ENCODE results near the gene CENPB.
"Not testable (repeated sequence)": the region's sequence is repeated elsewhere in the genome, so short reads cannot be mapped to it uniquely, and the experiment has no call there.

The CENPB gene

GRCh38 chr20:3811467-3812258, 25.1 kb upstream of the CENPB start:
- DNase-seq (ENCODE audit: low read depth in 2 of 2, low spot score in 1 of 2) = peak; percentile 60 to 87

GRCh38 chr20:3808544-3808943, 22.0 kb upstream of the CENPB start:
- DNase-seq (ENCODE audit: low read depth in 2 of 2, low spot score in 1 of 2) = no peak

- DNase-seq (ENCODE audit: low read depth in 2 of 2, low spot score in 1 of 2) = no peak
These were observed 18.2 kb upstream of the CENPB start for GRCh38 chr20:3804781-3805180.

GRCh38 chr20:3804254-3804751, 17.8 kb upstream of the CENPB start:
- DNase-seq (ENCODE audit: low read depth in 2 of 2, low spot score in 1 of 2) = no peak

GRCh38 chr20:3803854-3804253, 17.3 kb upstream of the CENPB start:
- no peak for DNase-seq (ENCODE audit: low read depth in 2 of 2, low spot score in 1 of 2)

- no peak for DNase-seq (ENCODE audit: low read depth in 2 of 2, low spot score in 1 of 2)
These were observed 16.7 kb upstream of the CENPB start for GRCh38 chr20:3803289-3803688.

GRCh38 chr20:3802524-3803239, 16.1 kb upstream of the CENPB start:
- DNase-seq (ENCODE audit: low read depth in 2 of 2, low spot score in 1 of 2) = no peak

- no peak for DNase-seq (ENCODE audit: low read depth in 2 of 2, low spot score in 1 of 2)
These were observed 15.3 kb upstream of the CENPB start for GRCh38 chr20:3801846-3802245.

- DNase-seq (ENCODE audit: low read depth in 2 of 2, low spot score in 1 of 2) = no peak
These were observed 14.8 kb upstream of the CENPB start for GRCh38 chr20:3801299-3801698.

GRCh38 chr20:3800878-3801260, 14.3 kb upstream of the CENPB start:
- DNase-seq (ENCODE audit: low read depth in 2 of 2, low spot score in 1 of 2) = no peak

- no peak for DNase-seq (ENCODE audit: low read depth in 2 of 2, low spot score in 1 of 2)
These were observed 13.8 kb upstream of the CENPB start for GRCh38 chr20:3800256-3800877.

- no peak for DNase-seq (ENCODE audit: low read depth in 2 of 2, low spot score in 1 of 2)
These were observed 12.3 kb upstream of the CENPB start for GRCh38 chr20:3798908-3799248.

- no peak for DNase-seq (ENCODE audit: low read depth in 2 of 2, low spot score in 1 of 2)
These were observed 11.8 kb upstream of the CENPB start for GRCh38 chr20:3798373-3798768.

- no peak for DNase-seq (ENCODE audit: low read depth in 2 of 2, low spot score in 1 of 2)
These were observed 11.2 kb upstream of the CENPB start for GRCh38 chr20:3797592-3798372.

GRCh38 chr20:3797226-3797545, 10.6 kb upstream of the CENPB start:
- DNase-seq (ENCODE audit: low read depth in 2 of 2, low spot score in 1 of 2) = no peak

GRCh38 chr20:3796477-3797225, 10.1 kb upstream of the CENPB start:
- DNase-seq (ENCODE audit: low read depth in 2 of 2, low spot score in 1 of 2) = no peak

- DNase-seq (ENCODE audit: low read depth in 2 of 2, low spot score in 1 of 2) = peak; percentile 80 to 84
These were observed 9.2 kb upstream of the CENPB start, which contains the start of gene CDC25B for GRCh38 chr20:3795511-3796468. Gene CDC25B, plus strand, starts transcription at chr20:3796310. Its CDS starts 222 bp downstream, at chr20:3796532.

GRCh38 chr20:3794701-3795420, 8.3 kb upstream of the CENPB start:
- DNase-seq (ENCODE audit: low read depth in 2 of 2, low spot score in 1 of 2) = no peak

- DNase-seq (ENCODE audit: low read depth in 2 of 2, low spot score in 1 of 2) = not testable (repeated sequence)
These were observed 7.6 kb upstream of the CENPB start for GRCh38 chr20:3794168-3794567.
